Progenitor cell of endocrine pancreas (in vitro differentiated cells): ENCODE data around the gene SHQ1. TPM values are rescaled to one million over a fixed set of nuclear protein-coding genes. Genes with fewer than 3 reads are reported as not detected.
A peak's percentile ranks its signal among the peaks of the same experiment; 100 is the strongest.

Experiments
- DNase-seq: peaks from one replicate; pipeline ENCODE4 v3.0.0; 2021; ENCODE audit warnings: low spot score; ENCODE audit not compliant: unreplicated experiment
- H3K27ac Mint-ChIP-seq: 2 replicates; pipeline ENCODE4 v1.8.0; 2021; ENCODE audit warnings: mild to moderate bottlenecking, moderate library complexity, mixed read lengths
- H3K27me3 Mint-ChIP-seq: 2 replicates; pipeline ENCODE4 v1.8.0; 2021; ENCODE audit warnings: mixed read lengths
- H3K36me3 Mint-ChIP-seq: 2 replicates; pipeline ENCODE4 v1.8.0; 2022; ENCODE audit warnings: mixed read lengths; ENCODE audit not compliant: insufficient read depth
- H3K4me1 Mint-ChIP-seq: 2 replicates; pipeline ENCODE4 v1.8.0; 2021; ENCODE audit warnings: low read depth, mixed read lengths
- H3K4me3 Mint-ChIP-seq: 2 replicates; pipeline ENCODE4 v1.8.0; 2021; ENCODE audit warnings: low read depth, mild to moderate bottlenecking, moderate library complexity, mixed read lengths
- H3K9me3 Mint-ChIP-seq: 2 replicates; pipeline ENCODE4 v1.8.0; 2021; ENCODE audit warnings: low read depth, mixed read lengths
- CTCF ChIP-seq: fragments of 200-600 bp; sonication (generic); IDR thresholded peaks from one replicate; pipeline ENCODE4 v1.5.0; 2021; ENCODE audit warnings: antibody characterized with exemption, mild to moderate bottlenecking; ENCODE audit not compliant: unreplicated experiment
- long read RNA-seq: library from polyadenylated mRNA; unstranded; transcript quantifications from one replicate; pipeline ENCODE4 v2.0.0, GENCODE V29; 2020
- total RNA-seq: library from RNA; stranded (reverse); gene quantifications from 2 replicates; pipeline ENCODE4 v1.2.1, GENCODE V29; 2021

SHQ1 gene
- 19.4 and 26.5 TPM in 2 replicates for total RNA-seq
- long read RNA-seq, transcript SHQ1-201 (11 exons, 2,879 nt) = major isoform, 180 of 203 reads
- long read RNA-seq, partial matches to known transcripts = 5 of 203 reads
- long read RNA-seq, other reads (novel, unspliced or antisense) = 16 of 203 reads

- Mint-ChIP-seq H3K27me3 (peaks cover 19% of the 10 kb centered on the region), H3K36me3 (no peaks in the 10 kb centered on the region), H3K9me3 (no peaks in the 10 kb centered on the region), H3K4me1 (peaks cover 17% of the 10 kb centered on the region), H3K27ac (peak within 1 kb of the TSS; percentile 50), H3K4me3 (peak within 1 kb of the TSS; percentile 89)
- TF ChIP-seq CTCF = no peak
- DNase-seq = peak; percentile 77
Observed at GRCh38 chr3:72847751-72848702, at the start of gene SHQ1. Gene SHQ1 (minus strand): TSS chr3:72848445. CDS start chr3:72848340, 105 bp downstream.

- Mint-ChIP-seq H3K4me1 (peaks cover 3% of the 10 kb centered on the region), H3K27me3 (peaks cover 3% of the 10 kb centered on the region), H3K9me3 (no peaks in the 10 kb centered on the region), H3K36me3 (no peaks in the 10 kb centered on the region), H3K27ac (no peak overlapping the region), H3K4me3 (no peak overlapping the region)
- no peak for DNase-seq
- TF ChIP-seq CTCF = no peak
Observed at GRCh38 chr3:72897758-72898007, 49.4 kb upstream of the SHQ1 start.

GRCh38 chr3:72896996-72897757, 48.9 kb upstream of the SHQ1 start:
- H3K9me3 Mint-ChIP-seq = no peaks in the 10 kb centered on the region

GRCh38 chr3:72894976-72895552, 46.8 kb upstream of the SHQ1 start:
- H3K36me3 Mint-ChIP-seq = no peaks in the 10 kb centered on the region

More at GRCh38 chr3:72896996-72897757, 48.9 kb upstream of the SHQ1 start:
- no peaks in the 10 kb centered on the region for H3K36me3 Mint-ChIP-seq
- no peak overlapping the region for H3K4me3 Mint-ChIP-seq
- no peak for DNase-seq
- H3K27me3 Mint-ChIP-seq = peaks cover 3% of the 10 kb centered on the region
- H3K4me1 Mint-ChIP-seq = peaks cover 3% of the 10 kb centered on the region
- no peak overlapping the region for H3K27ac Mint-ChIP-seq
- TF ChIP-seq CTCF = no peak

More at GRCh38 chr3:72894976-72895552, 46.8 kb upstream of the SHQ1 start:
- H3K27ac Mint-ChIP-seq = no peak overlapping the region
- H3K9me3 Mint-ChIP-seq = no peaks in the 10 kb centered on the region
- TF ChIP-seq CTCF = no peak
- no peak for DNase-seq
- peaks cover 6% of the 10 kb centered on the region for H3K4me1 Mint-ChIP-seq
- H3K4me3 Mint-ChIP-seq = no peak overlapping the region
- H3K27me3 Mint-ChIP-seq = peaks cover 6% of the 10 kb centered on the region
